RWPE2 (cell line): ENCODE data around the gene PHF1.
A peak's percentile ranks its signal among the peaks of the same experiment; 100 is the strongest.

Source experiments
- ATAC-seq: fragments of 200-7000 bp; cut with Tn5 transposase; 3 replicates; pipeline ENCODE4 v1.9.1; 2021; ENCODE audit warnings: low read depth
- DNase-seq: peaks from one replicate; pipeline ENCODE4 v3.0.0-alpha.2; 2020; ENCODE audit warnings: low spot score
- H3K27ac ChIP-seq: fragments of 450-650 bp; 2 replicates; pipeline ENCODE4 v1.5.1; 2017; ENCODE audit warnings: mild to moderate bottlenecking; ENCODE audit not compliant: poor library complexity, severe bottlenecking
- H3K27me3 ChIP-seq: fragments of 250-450 bp; sonication (Bioruptor Pico); 2 replicates; pipeline ENCODE4 v1.5.1; 2021; ENCODE audit warnings: mild to moderate bottlenecking, moderate library complexity; ENCODE audit not compliant: insufficient read depth, poor library complexity, severe bottlenecking
- H3K36me3 ChIP-seq: fragments of 250-450 bp; sonication (Bioruptor Pico); 2 replicates; pipeline ENCODE4 v1.5.1; 2020; ENCODE audit warnings: low read depth, mild to moderate bottlenecking, moderate library complexity
- H3K4me1 ChIP-seq: fragments of 250-450 bp; sonication (Bioruptor Pico); 2 replicates; pipeline ENCODE4 v1.5.1; 2021; ENCODE audit warnings: mild to moderate bottlenecking, moderate library complexity; ENCODE audit not compliant: insufficient read depth, poor library complexity, severe bottlenecking
- H3K4me3 ChIP-seq: fragments of 250-450 bp; sonication (Bioruptor Pico); 2 replicates; pipeline ENCODE4 v1.5.1; 2021; ENCODE audit warnings: mild to moderate bottlenecking, moderate library complexity; ENCODE audit not compliant: severe bottlenecking
- H3K9me3 ChIP-seq: fragments of 250-450 bp; sonication (Bioruptor Pico); 2 replicates; pipeline ENCODE4 v1.5.1; 2021; ENCODE audit warnings: mild to moderate bottlenecking, moderate library complexity; ENCODE audit not compliant: severe bottlenecking
- CTCF ChIP-seq: fragments of 450-650 bp; IDR thresholded peaks from one replicate; pipeline ENCODE4 v1.5.1; 2017; ENCODE audit warnings: mild to moderate bottlenecking, moderate library complexity; ENCODE audit not compliant: poor library complexity, severe bottlenecking

The PHF1 gene

GRCh38 chr6:33380272-33380981, 30.4 kb upstream of the PHF1 start:
- TF ChIP-seq CTCF, result no peak
- H3K9me3 ChIP-seq, result no peaks in the 10 kb centered on the region
- peaks cover 10% of the 10 kb centered on the region for H3K4me1 ChIP-seq
- ATAC-seq, result no peak
- DNase-seq, result no peak
- no peak overlapping the region for H3K4me3 ChIP-seq
- no peaks in the 10 kb centered on the region for H3K36me3 ChIP-seq
- no peak overlapping the region for H3K27ac ChIP-seq
- H3K27me3 ChIP-seq, result no peaks in the 10 kb centered on the region

GRCh38 chr6:33383427-33384185, 27.2 kb upstream of the PHF1 start:
- ATAC-seq, result no peak
- TF ChIP-seq CTCF, result no peak
- no peak for DNase-seq

GRCh38 chr6:33384581-33385020, 26.2 kb upstream of the PHF1 start:
- peak; percentile 70 for TF ChIP-seq CTCF
- peak; percentile 78 for ATAC-seq
- DNase-seq, result no peak
- Histone ChIP-seq H3K4me3 (no peak overlapping the region), H3K9me3 (no peaks in the 10 kb centered on the region), H3K27ac (no peak overlapping the region), H3K4me1 (no peaks in the 10 kb centered on the region), H3K27me3 (no peaks in the 10 kb centered on the region), H3K36me3 (no peaks in the 10 kb centered on the region)

More at GRCh38 chr6:33383427-33384185, 27.2 kb upstream of the PHF1 start:
- Histone ChIP-seq H3K9me3 (no peaks in the 10 kb centered on the region), H3K4me3 (no peak overlapping the region), H3K27ac (no peak overlapping the region), H3K36me3 (no peaks in the 10 kb centered on the region), H3K27me3 (no peaks in the 10 kb centered on the region), H3K4me1 (no peaks in the 10 kb centered on the region)

GRCh38 chr6:33390173-33390572, 20.6 kb upstream of the PHF1 start:
- Histone ChIP-seq H3K36me3 (peaks cover 10% of the 10 kb centered on the region), H3K27me3 (no peaks in the 10 kb centered on the region), H3K4me1 (peaks cover 13% of the 10 kb centered on the region), H3K27ac (no peak overlapping the region), H3K9me3 (no peaks in the 10 kb centered on the region), H3K4me3 (no peak overlapping the region)
- ATAC-seq, result no peak
- TF ChIP-seq CTCF, result no peak
- no peak for DNase-seq
